Endothelial cell of umbilical vein (primary cell): Measurements from ENCODE around the gene PLEKHH2. TPM values are rescaled to one million over a fixed set of nuclear protein-coding genes. Genes with fewer than 3 reads are reported as not detected.

ENCODE experiments used
- BruUV-seq: library from RNA; stranded (reverse); fragments of 400-500 nt; replicated peaks from 2 replicates; lab custom pipeline; 2021; lab: Mats Ljungman, UMichigan
- CTCF ChIA-PET: fragments of 300-600, 350-600 bp; sonication (Branson Sonifier 250); formaldehyde crosslinking; loops from one replicate; lab custom pipeline; 2021; ENCODE audit warnings: antibody characterized with exemption, inconsistent platforms; lab: Charles Lee
- POLR2A ChIA-PET: fragments of 300-600, 350-600 bp; sonication (Branson Sonifier 250); formaldehyde crosslinking; loops from one replicate; lab custom pipeline; 2021; ENCODE audit warnings: antibody characterized with exemption, inconsistent platforms; lab: Charles Lee
- DNase-seq: peaks from one replicate; pipeline ENCODE4 v3.0.0-alpha.2; 2011; ENCODE audit warnings: low read depth, low spot score
- FAIRE-seq: peaks from 2 replicates; lab custom pipeline; 2011; peaks lifted over from hg19 to GRCh38; lab: Jason Lieb, UNC
- H2AFZ ChIP-seq: 2 replicates; pipeline ENCODE4 v1.6.0; 2012; ENCODE audit warnings: low read depth, low read length, control low read depth, inconsistent platforms
- H3K27ac ChIP-seq: 2 replicates; pipeline ENCODE4 v1.5.1; 2011; ENCODE audit warnings: low read depth, mild to moderate bottlenecking, control low read depth, low read length, moderate library complexity; ENCODE audit not compliant: insufficient read depth
- H3K27me3 ChIP-seq, 2 experiments: 2 replicates each; pipeline versions ENCODE4 v1.6.0 to v1.6.1; 2011; ENCODE audit warnings: low read length in 2 of 2, mixed read lengths in 1 of 2; ENCODE audit not compliant: control insufficient read depth in 2 of 2, insufficient read depth in 2 of 2
- H3K36me3 ChIP-seq, 2 experiments: 2 replicates in 1 of 2; 3 replicates in 1 of 2; pipeline ENCODE4 v1.5.1; 2011; ENCODE audit warnings: low read length in 2 of 2, mild to moderate bottlenecking in 1 of 2, moderate library complexity in 1 of 2; ENCODE audit not compliant: control insufficient read depth in 2 of 2, insufficient read depth in 2 of 2; ENCODE audit errors: extremely low read depth in 1 of 2
- H3K4me1 ChIP-seq: 3 replicates; pipeline ENCODE4 v1.5.1; 2011; ENCODE audit warnings: mild to moderate bottlenecking, low read length; ENCODE audit not compliant: control insufficient read depth, insufficient read depth; ENCODE audit errors: extremely low read depth
- H3K4me2 ChIP-seq: 2 replicates; pipeline ENCODE4 v1.6.1; 2011; ENCODE audit warnings: low read length, control low read depth, mixed read lengths; ENCODE audit not compliant: insufficient read depth
- H3K4me3 ChIP-seq, 3 experiments: fragments of 200-600 bp in 1 of 3; sonication (generic), shearing (Covaris generic) in 1 of 3; replicated peaks in 1 of 3; 2 replicates each; pipeline ENCODE4 v1.5.1; 2011 to 2016; ENCODE audit warnings: control low read depth in 3 of 3, low read length in 3 of 3, mild to moderate bottlenecking in 2 of 3, inconsistent platforms in 1 of 3, low read depth in 1 of 3, moderate library complexity in 1 of 3; ENCODE audit not compliant: insufficient read depth in 1 of 3
- H3K79me2 ChIP-seq: 2 replicates; pipeline ENCODE4 v1.6.0; 2012; ENCODE audit warnings: low read length, inconsistent platforms; ENCODE audit not compliant: control insufficient read depth, insufficient read depth
- H3K9ac ChIP-seq: replicated peaks from 2 replicates; pipeline ENCODE3; 2011; ENCODE audit warnings: low read length, control low read depth; ENCODE audit not compliant: insufficient read depth; ENCODE audit errors: extremely low read depth
- H3K9me1 ChIP-seq: replicated peaks from 3 replicates; pipeline ENCODE4 v1.6.0; 2011; ENCODE audit warnings: mild to moderate bottlenecking, low read length; ENCODE audit not compliant: control insufficient read depth, insufficient read depth; ENCODE audit errors: extremely low read depth
- H3K9me3 ChIP-seq: replicated peaks from 2 replicates; pipeline ENCODE4 v1.5.1; 2012; ENCODE audit warnings: low read length, inconsistent platforms; ENCODE audit not compliant: control insufficient read depth, insufficient read depth
- H4K20me1 ChIP-seq: replicated peaks from 2 replicates; pipeline ENCODE3; 2011; ENCODE audit warnings: mild to moderate bottlenecking, low read length; ENCODE audit not compliant: control insufficient read depth, insufficient read depth; ENCODE audit errors: extremely low read depth
- EZH2 ChIP-seq: IDR thresholded peaks from 2 replicates; pipeline ENCODE4 v1.6.1; 2012; ENCODE audit warnings: borderline replicate concordance, low read depth, mild to moderate bottlenecking, moderate library complexity, low read length, inconsistent platforms; ENCODE audit not compliant: severe bottlenecking
- FOS ChIP-seq: IDR thresholded peaks from 2 replicates; pipeline ENCODE4 v1.6.1; 2011; ENCODE audit warnings: mild to moderate bottlenecking, low read length, moderate library complexity, borderline replicate concordance; ENCODE audit not compliant: insufficient read depth
- GATA2 ChIP-seq: IDR thresholded peaks from 2 replicates; pipeline ENCODE4 v1.7.0; 2011; ENCODE audit warnings: low read depth, mild to moderate bottlenecking, moderate library complexity, mixed read lengths, low read length; ENCODE audit not compliant: insufficient read length, insufficient read depth
- JUN ChIP-seq: IDR thresholded peaks from 2 replicates; pipeline ENCODE4 v1.6.1; 2011; ENCODE audit warnings: borderline replicate concordance, low read depth; ENCODE audit not compliant: insufficient read length, insufficient read depth
- MYC ChIP-seq: IDR thresholded peaks from one replicate; pipeline ENCODE4 v1.6.1; 2011; ENCODE audit warnings: mild to moderate bottlenecking, low read depth, low read length
- POLR2A ChIP-seq: IDR thresholded peaks from 2 replicates; pipeline ENCODE4 v1.6.1; 2012; ENCODE audit warnings: low read depth, mild to moderate bottlenecking, control low read depth, low read length
- POLR2AphosphoS5 ChIP-seq: IDR thresholded peaks from 2 replicates; pipeline ENCODE4 v1.6.1; 2012; ENCODE audit warnings: low read depth, mild to moderate bottlenecking, control low read depth, low read length, moderate library complexity; ENCODE audit not compliant: insufficient read depth
- dilution Hi-C: fragments of 300-500 bp; cut with MboI; formaldehyde crosslinking; loops from one replicate; pipeline ENCODE4 v1.15.0; 2019; ENCODE audit warnings: low sequenced_read_pairs; ENCODE audit not compliant: extremely low pct_ligation_motif_present
- intact Hi-C: fragments of 100-400 bp; cut with micrococcal nuclease; formaldehyde crosslinking; loops from one replicate; pipeline ENCODE4 v1.10.0; 2022
- polyA plus RNA-seq, 4 experiments: library from polyadenylated mRNA; depleted of rRNA in 3 of 4; stranded (reverse) in 3 of 4; unstranded in 1 of 4; fragments of >200 nt; gene quantifications; 2 replicates each; pipeline versions ENCODE4 v1.2.1 to v1.2.3, GENCODE V29; 2011 to 2012; ENCODE audit warnings: missing spikeins in 1 of 4
- total RNA-seq: library from RNA; stranded (reverse); gene quantifications from 2 replicates; pipeline ENCODE4 v1.2.3, GENCODE V29; 2021
- TF ChIP-seq, protein P1 (sequence below), 2 donors: IDR thresholded peaks; 1 replicate in 1 of 2; 2 replicates in 1 of 2; pipeline ENCODE4 v1.5.1; 2011; ENCODE audit warnings: low read length in 2 of 2, mild to moderate bottlenecking in 2 of 2, moderate library complexity in 2 of 2, control low read depth in 1 of 2, inconsistent platforms in 1 of 2, low read depth in 1 of 2; ENCODE audit not compliant: insufficient read depth in 1 of 2; ENCODE audit errors: extremely low read depth in 1 of 2
- TF ChIP-seq, protein P2 (sequence below): IDR thresholded peaks from 2 replicates; pipeline ENCODE4 v1.6.1; 2011; ENCODE audit not compliant: insufficient read depth, insufficient read length

The PLEKHH2 gene
- total and polyA plus RNA-seq, 2 donors (not counting 3 experiments of a cell fraction or from before 2014, with no cell fraction given): 0.41 to 0.58 TPM

GRCh38 chr2:43609290-43609918 lies 27.7 kb upstream of the PLEKHH2 start:
- H3K36me3 ChIP-seq: no peaks in the 10 kb centered on the region
- H3K4me1 ChIP-seq: no peaks in the 10 kb centered on the region
- H3K27ac ChIP-seq: no peak overlapping the region
- BruUV-seq: no TSS peak
- H4K20me1 ChIP-seq: no peaks in the 10 kb centered on the region
- intact Hi-C loops (loop anchor here (1.0 kb wide), 1 partner anchor 782 kb away; no protein-coding TSS in a partner anchor), dilution Hi-C loops (no loop called here)
- no peaks in the 10 kb centered on the region for H3K27me3 ChIP-seq
- no peak overlapping the region for H3K4me2 ChIP-seq
- H3K4me3 ChIP-seq: no peak overlapping the region
- no peak overlapping the region for H2AFZ ChIP-seq
- H3K79me2 ChIP-seq: no peaks in the 10 kb centered on the region
- POLR2A ChIA-PET: no interaction called here
- TF ChIP-seq, protein P1, sequence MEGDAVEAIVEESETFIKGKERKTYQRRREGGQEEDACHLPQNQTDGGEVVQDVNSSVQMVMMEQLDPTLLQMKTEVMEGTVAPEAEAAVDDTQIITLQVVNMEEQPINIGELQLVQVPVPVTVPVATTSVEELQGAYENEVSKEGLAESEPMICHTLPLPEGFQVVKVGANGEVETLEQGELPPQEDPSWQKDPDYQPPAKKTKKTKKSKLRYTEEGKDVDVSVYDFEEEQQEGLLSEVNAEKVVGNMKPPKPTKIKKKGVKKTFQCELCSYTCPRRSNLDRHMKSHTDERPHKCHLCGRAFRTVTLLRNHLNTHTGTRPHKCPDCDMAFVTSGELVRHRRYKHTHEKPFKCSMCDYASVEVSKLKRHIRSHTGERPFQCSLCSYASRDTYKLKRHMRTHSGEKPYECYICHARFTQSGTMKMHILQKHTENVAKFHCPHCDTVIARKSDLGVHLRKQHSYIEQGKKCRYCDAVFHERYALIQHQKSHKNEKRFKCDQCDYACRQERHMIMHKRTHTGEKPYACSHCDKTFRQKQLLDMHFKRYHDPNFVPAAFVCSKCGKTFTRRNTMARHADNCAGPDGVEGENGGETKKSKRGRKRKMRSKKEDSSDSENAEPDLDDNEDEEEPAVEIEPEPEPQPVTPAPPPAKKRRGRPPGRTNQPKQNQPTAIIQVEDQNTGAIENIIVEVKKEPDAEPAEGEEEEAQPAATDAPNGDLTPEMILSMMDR (IDR thresholded peaks at IDR 0.05; ENCODE audit: extremely low read depth in 1 of 2, insufficient read depth in 1 of 2, low read depth in 1 of 2, low read length in 2 of 2): peak; percentile 58 to 60
- no peak for TF ChIP-seq GATA2
- FAIRE-seq (peak; percentile 84), DNase-seq (peak; percentile 48)
- H3K9ac ChIP-seq: no peak overlapping the region
- CTCF ChIA-PET: interaction anchor here (0.5 to 1.4 kb wide), 8 partner anchors 12 to 781 kb away, joined by 3 to 6 read pairs (median 3); partner anchors contain the start of gene THADA
- H3K9me3 ChIP-seq: no peaks in the 10 kb centered on the region
- no peaks in the 10 kb centered on the region for H3K9me1 ChIP-seq

- H3K4me2 ChIP-seq: no peak overlapping the region
- TF ChIP-seq POLR2A: no peak
- TF ChIP-seq FOS: no peak
- no peak for TF ChIP-seq JUN
- no peak for TF ChIP-seq EZH2
- TF ChIP-seq, protein P1 (IDR thresholded peaks at IDR 0.05; ENCODE audit: extremely low read depth in 1 of 2, insufficient read depth in 1 of 2, low read depth in 1 of 2, low read length in 2 of 2): no peak
- TF ChIP-seq, protein P2, sequence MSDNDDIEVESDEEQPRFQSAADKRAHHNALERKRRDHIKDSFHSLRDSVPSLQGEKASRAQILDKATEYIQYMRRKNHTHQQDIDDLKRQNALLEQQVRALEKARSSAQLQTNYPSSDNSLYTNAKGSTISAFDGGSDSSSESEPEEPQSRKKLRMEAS: no peak
- TF ChIP-seq POLR2AphosphoS5: no peak
- no peak for TF ChIP-seq GATA2
- no peak for TF ChIP-seq MYC
- DNase-seq (no peak), FAIRE-seq (no peak)
- no TSS peak for BruUV-seq
- no peaks in the 10 kb centered on the region for H3K9me3 ChIP-seq
- H3K27me3 ChIP-seq: no peaks in the 10 kb centered on the region
- no peak overlapping the region for H3K27ac ChIP-seq
- no peak overlapping the region for H3K4me3 ChIP-seq
- dilution Hi-C loops: no loop called here
- H4K20me1 ChIP-seq: no peaks in the 10 kb centered on the region
- no peaks in the 10 kb centered on the region for H3K36me3 ChIP-seq
- intact Hi-C loops: no loop called here
- H3K4me1 ChIP-seq: no peaks in the 10 kb centered on the region
- H2AFZ ChIP-seq: no peak overlapping the region
- no peaks in the 10 kb centered on the region for H3K79me2 ChIP-seq
- H3K9me1 ChIP-seq: no peaks in the 10 kb centered on the region
- CTCF ChIA-PET: interaction anchor here (0.5 to 2.3 kb wide), 9 partner anchors 13 to 797 kb away, joined by 3 to 6 read pairs (median 3); partner anchors contain the start of gene THADA
- H3K9ac ChIP-seq: no peak overlapping the region
- POLR2A ChIA-PET: no interaction called here
These were observed 26.7 kb upstream of the PLEKHH2 start for GRCh38 chr2:43610361-43610760.
